HG03103 (cell line): ENCODE measurements around the gene SYTL5.

Source experiments
- ATAC-seq: cut with Tn5 transposase; IDR thresholded peaks from one replicate; pipeline ENCODE4 v1.9.1; 2021; ENCODE audit warnings: low read depth; ENCODE audit not compliant: unreplicated experiment

SYTL5 gene

DNA sequence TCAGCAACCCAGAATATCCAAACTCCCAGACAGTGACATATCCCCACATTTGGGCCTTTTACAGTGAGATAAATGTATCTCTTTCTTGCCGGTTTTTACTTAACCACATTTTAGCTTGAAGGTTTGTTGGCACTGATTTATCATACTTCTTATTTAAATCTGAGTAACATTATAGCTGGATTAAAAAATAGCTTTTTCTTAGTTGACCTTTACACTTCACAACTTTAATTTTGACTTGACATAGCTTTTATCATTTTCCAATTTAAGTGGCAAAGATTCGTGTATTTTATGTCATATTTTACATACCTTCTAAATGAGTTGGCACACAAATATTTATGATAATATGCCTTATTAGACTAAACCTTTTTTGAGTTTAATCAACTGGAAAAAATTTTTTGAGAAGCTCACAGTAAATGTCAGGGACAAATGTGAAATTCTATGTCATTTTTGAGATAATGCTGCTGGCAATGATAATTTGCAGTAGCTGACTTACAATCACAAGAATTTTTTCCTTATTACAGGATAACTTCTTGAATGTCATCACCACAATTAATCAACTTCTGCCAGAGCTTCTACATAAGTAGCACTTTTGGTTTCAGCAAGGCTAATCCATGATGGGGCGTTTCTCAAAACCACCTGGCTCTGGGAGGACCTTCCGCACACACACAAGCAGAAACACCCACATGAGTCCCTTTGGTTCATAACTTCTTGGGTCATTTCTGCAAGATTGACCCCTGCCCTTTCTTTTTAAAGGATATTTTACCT lies 80.3 kb downstream of the SYTL5 start:
- ATAC-seq, result no peak

DNA sequence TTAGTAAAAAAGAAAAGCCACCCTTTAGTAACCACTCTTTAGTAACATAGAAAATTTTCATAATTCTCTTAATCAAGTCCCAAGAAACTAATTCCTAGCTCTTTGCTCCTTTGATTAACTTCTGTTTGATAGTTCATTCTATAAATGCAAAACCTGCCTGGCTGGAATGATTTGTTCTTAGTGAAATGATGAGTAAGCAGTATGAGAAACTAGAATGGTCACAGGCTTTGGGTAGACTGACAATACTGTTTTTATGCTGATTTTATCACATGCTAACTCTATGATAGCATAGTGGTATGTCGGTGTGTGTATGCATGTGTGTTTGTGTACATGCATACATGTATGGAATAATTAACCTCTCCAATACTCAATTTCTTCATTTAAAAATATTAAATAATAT lies 81.2 kb downstream of the SYTL5 start:
- no peak for ATAC-seq

GRCh38 chrX:38089173-38089982 lies 83.0 kb downstream of the SYTL5 start:
- ATAC-seq, result no peak

DNA sequence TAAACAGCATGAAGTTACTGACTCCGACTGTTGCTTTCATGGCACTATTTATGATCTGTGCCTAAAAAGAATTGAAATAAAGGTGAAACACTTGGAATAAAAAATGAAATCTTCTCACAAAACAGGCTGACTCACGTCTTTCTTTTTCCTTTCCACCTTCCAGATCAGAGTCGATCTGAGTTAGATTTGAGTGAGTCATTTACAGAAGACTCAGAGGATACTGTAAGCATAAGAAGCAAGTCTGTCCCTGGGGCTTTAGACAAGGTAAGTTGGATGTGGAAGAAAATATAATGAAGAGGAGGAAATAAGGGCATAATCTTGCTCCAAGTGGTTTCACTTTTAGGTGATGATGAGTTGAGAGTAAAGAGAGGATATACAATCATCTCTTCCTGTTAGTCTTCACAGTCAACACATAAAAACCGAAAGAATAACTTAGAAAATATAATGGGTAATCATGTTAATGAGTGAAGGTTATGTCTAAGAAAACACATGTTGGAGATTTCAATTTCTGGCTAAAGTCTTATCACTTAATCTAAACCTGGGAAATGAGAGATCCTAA lies 89.7 kb downstream of the SYTL5 start:
- no peak for ATAC-seq

GRCh38 chrX:38099688-38100087 lies 93.3 kb downstream of the SYTL5 start:
- ATAC-seq, result no peak

DNA sequence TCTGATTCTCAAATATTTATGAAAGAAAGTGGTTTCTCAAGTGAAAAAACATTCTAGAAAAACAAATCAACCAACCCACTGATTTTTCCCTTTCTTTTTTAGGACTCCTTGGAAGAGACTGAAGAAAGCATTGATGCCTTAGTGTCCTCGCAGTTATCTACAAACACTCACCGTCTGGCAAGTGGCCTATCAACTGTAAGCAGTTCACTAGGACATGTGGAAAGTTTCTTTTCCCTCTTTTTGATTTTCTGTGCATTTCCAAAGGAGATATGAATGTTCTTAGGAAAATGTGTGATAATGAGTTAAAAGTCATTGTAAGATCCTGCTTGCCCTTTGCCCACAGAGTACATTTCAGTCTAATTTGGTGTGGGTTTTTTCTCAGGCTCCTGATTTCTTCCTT lies 95.9 kb downstream of the SYTL5 start:
- no peak for ATAC-seq

GRCh38 chrX:38102875-38103274 lies 96.5 kb downstream of the SYTL5 start:
- ATAC-seq, result no peak

DNA sequence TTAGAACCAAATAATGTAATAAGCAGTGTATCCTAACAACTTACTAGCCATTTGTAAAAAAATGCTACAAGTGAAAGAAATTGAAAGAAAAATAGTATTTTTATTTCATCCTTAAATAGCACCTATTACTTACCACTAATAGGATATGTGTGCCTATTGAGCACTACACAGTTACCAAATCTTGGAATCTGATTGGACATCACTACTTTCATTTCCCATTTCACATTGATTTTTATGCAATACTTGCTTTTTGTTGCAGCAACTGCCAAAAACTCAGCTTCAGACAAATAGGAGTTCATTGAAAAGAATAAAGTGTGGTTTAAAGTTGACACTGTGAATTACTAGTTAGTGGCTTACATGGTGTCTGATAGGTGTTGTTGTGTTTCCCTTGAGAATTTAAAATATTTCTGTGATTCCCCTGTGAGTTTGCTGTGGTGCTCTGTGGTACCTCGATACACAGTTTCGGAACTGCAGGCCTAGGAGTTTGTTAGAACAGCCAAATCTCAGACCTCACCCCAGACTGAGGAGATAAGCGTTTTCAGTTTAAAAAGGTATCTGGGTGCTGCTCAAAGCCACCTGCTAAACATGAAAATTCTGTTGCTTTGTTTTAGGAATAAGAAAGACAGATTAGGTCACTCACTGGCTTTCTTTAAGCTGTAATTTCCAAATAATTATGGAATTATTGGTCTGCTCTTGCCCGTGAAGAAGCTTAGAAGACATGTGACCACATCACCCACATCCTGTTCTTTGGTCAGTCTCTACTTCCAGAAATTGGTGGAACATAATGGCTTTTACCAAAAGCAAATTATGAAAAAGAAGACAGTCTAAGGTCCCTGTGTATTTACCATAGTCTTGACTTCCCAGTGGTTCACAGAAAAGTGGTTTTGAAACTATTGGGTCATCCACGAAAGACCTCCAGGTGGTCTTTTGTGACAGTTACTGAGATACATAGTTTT lies 97.8 kb downstream of the SYTL5 start:
- ATAC-seq, result peak; percentile 87

DNA sequence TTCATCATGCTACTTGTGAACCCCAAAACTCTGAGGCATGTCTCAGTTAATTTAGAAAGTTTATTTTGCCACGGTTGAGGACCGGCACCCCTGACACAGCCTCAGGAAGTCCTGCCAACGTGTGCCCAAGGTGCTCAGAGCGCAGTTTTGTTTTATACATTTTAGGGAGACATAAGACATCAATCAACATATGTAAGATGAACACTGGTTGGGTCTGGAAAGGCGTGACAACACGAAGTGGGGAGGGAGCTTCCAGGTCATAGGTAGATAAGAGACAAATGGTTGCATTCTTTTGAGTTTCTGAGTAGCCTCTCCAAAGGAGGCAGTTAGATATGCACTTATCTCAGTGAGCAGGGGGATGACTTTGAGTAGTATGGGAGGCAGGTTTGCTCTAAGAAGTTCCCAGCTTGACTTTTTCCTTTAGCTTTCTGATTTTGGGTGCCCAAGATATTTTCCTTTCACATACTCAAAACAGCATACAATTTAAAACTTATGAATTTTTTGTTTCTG lies 98.9 kb downstream of the SYTL5 start:
- no peak for ATAC-seq

GRCh38 chrX:38106991-38107655 lies 100.8 kb downstream of the SYTL5 start:
- no peak for ATAC-seq

GRCh38 chrX:38108364-38108763 lies 102.0 kb downstream of the SYTL5 start:
- no peak for ATAC-seq

DNA sequence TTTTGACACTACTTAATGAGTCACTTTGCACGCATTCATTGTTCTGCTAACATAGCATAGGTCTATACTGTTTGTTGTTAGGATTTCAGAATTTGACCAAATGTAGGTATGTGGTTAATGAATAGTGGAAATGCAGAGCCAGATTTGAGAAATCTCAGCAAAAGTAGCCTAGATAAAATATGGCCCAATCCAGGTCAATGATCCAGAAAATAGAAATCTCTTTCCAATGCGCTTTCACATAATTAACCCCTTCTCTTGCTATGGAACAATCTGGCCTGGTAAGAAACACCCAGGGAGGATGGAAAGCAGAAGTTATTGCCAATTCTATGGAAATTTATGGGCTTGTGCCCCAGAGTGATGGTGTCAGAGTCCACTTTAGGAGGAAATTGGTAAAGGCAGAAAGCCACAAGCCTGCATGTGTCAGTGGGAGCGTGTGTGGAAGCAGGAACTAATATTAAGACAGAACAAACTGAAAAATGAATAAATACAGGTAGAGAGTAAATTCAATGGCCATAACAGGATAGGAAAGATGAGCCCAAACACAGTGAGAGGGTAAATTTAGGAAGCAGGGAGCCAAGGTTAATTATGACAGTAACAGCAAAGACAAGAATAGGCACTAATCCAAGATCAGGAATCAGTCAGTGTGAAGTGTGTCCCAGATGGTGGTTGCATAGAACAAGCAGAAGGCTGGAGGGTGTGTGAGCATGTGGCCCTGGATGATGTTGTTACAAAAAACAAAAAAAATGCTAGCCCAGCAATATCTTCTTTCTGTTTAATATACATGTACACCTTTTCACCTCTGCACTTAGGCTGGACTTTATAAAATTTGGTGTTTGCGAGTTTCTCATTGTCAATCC lies 102.9 kb downstream of the SYTL5 start:
- no peak for ATAC-seq

DNA sequence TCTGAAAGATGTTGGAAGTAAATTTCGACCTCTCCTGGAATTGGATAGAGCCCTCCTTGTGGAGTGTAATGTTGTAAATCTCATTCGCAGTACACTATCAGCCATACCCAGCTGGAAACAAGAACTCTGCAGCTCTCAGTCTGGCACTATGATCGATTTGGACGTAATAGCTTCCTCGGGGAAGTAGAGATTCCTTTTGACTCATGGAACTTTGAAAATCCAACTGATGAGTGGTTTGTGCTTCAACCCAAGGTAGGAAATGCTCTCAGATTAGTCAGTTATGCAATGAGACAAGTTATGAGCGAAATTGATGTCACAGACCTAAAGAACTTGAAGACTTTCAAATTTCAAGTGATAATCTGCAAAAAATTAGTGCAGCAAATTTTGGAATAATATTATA lies 103.9 kb downstream of the SYTL5 start:
- no peak for ATAC-seq

- ATAC-seq, result no peak
These were observed 104.8 kb downstream of the SYTL5 start for GRCh38 chrX:38111196-38111595.

DNA sequence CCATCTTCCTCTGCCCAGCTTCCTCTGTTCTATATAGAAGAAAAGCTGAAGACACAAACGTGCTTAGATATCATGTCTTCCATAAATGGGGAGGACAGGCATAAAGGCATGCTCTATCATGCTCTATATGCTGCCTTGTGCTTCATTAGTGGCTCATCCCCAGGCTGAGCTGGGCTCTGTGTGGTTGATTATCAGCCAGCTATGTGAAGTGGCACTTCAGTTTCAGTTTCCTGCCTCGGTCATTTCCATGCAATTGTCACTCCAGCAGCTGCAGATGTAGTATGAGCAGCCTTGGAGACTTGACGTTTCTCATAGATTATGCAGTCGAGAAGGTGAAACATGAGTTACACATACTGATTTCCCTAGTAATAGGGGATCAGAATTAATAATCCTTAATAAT lies 106.2 kb downstream of the SYTL5 start:
- no peak for ATAC-seq

GRCh38 chrX:38116706-38117105 lies 110.4 kb downstream of the SYTL5 start:
- ATAC-seq, result no peak

- ATAC-seq, result no peak
These were observed 111.1 kb downstream of the SYTL5 start for GRCh38 chrX:38117485-38117884.

DNA sequence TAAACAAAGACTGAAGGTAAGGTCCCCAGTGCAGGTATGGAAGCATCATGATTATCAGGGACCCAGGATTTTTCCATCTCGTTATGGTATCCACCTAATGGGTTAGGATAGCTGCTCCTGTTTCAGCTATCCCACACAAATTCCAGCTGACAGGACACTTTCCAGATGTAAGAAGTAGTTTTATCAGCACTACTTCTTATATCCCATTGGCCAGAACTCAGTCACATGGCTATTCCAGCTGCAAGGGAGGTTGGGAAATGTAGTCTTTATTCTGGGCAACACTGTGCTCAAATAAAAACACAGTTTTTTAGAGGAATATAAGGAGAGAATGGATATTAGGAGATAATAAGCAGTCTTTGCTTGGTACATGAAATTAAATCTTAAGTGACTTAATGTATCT lies 117.6 kb downstream of the SYTL5 start:
- ATAC-seq, result no peak

- no peak for ATAC-seq
These were observed 119.8 kb downstream of the SYTL5 start for GRCh38 chrX:38126179-38126578.
